Stimulated activated CD4-positive, alpha-beta T cell treated with anti-CD3 and anti-CD28 coated beads, Interleukin-1b, Interleukin-23, amount 100 ng/mL, for 4 hours (primary cell): Measurements from ENCODE around the gene C1QTNF3.
"Not testable (repeated sequence)": the region's sequence is repeated elsewhere in the genome, so short reads cannot be mapped to it uniquely, and the experiment has no call there.

Source experiments
- DNase-seq, 2 donors: peaks; one replicate each; pipeline ENCODE4 v3.0.0-alpha.2; 2020; ENCODE audit warnings: low read depth in 2 of 2

C1QTNF3 gene, protein sequence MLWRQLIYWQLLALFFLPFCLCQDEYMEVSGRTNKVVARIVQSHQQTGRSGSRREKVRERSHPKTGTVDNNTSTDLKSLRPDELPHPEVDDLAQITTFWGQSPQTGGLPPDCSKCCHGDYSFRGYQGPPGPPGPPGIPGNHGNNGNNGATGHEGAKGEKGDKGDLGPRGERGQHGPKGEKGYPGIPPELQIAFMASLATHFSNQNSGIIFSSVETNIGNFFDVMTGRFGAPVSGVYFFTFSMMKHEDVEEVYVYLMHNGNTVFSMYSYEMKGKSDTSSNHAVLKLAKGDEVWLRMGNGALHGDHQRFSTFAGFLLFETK

DNA sequence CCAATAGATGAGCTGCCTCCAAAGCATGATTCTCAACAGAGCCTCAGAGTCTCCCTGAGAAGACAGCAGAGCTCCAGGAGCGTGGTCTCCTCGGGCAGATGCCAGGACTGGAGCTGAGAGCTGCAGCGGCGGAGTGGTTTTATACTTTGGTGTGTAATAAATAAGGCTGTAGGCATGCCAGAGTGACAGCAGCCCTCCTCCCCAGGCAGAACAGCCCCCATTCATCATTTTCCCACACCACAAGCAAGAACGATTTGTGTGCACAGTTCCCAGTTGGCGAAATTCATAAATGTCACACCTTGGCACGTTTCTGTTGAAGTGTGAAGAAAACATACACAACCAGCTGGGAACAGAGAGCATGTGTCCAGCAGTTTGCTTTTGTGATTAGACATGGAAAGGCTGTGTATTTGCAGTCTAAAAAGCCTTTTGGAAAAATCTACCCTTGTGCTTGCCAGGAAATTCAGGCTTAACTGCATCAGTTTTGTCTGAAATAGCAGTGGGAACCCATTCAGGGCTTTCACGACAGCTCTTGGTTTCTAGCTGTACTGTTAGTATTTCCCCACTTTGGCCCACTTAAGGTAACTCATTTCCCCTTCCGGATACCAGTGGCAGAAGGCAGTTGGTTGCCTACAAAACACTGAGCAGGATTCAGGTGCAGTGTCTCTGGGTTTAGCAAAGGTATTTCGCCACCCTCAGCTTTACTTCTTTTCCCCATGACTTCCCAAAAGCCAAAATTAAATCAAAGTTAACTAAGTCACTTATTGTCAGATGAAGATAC lies at the start of gene C1QTNF3:
C1QTNF3 (minus strand) TSS at position 115 of the 778 bp plus-strand sequence; CDS start at position 27, 88 bp downstream.
- DNase-seq, result no peak

DNA sequence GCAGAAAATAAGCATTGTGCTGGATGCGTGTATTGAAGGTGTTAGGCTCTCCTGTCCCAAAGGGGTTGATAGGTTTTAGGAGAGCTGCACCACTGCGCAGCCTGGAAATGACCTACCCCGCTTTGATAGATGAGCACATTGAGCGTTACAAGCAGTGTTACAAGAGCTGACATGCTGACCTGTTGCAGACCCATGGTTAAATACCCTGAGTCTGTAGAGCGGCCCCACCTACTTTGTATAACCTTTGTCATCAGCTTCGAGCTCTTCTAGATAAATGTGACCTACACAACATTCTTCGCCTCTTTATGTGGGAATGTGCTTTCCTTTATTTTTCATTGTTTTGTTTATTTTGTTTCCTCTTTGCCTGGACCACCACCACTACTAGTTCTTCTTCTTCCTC lies 48.0 kb upstream of the C1QTNF3 start:
- DNase-seq, result not testable (repeated sequence)

DNA sequence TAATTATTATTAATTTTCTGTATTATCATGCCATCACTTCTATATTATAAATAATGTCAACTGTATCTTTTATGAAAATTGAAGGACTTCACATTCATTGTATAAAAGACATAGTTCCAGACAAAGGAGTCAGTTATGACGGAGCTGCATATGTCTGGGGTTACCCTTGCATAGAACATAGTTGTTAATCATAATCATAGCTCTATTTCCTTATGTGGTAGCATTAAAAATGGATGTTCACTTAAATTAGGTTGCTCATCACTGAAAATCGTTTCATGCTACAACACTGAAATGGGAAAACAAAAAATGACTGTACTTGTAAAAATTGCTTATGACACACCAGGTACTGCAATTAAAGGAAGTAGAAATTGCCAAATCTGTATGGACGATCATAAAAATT lies 46.8 kb upstream of the C1QTNF3 start:
- not testable (repeated sequence) for DNase-seq

DNA sequence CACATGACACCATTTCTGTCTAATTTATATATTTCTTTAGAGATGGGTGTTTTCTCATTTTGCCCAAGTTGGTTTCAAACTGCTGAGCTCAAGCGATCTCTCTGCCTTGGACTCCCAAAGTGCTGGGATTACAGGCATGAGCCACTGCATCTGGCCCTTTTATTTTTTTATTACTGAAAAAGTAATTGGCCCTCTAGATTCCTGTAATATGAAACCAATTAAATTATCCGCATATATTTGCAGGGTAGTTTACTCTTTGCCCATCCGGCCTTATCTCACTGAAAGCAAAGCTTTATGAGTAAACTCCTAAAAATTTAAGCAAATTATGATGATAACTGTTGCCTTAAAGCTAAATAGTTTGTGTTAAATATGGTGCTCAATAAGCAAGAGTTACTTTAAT lies 44.7 kb upstream of the C1QTNF3 start:
- not testable (repeated sequence) for DNase-seq

DNA sequence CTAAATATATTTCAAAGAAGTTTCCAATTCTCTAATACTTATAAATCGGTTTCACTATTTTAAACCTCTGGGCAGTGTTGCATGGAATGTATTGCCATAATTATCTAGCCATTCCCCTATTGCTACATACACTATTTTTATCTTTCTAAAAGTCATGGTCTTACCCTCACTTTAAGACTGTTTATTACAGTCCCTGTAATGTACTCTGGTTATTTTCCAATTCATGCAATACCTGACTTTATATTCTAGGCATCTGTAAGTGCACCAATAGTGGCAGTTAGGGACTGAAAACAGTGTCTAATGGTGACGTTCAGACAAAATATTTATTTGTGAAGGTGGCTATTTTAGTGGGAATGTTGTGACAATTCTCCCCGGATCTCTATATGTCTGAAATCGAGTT lies 40.9 kb upstream of the C1QTNF3 start:
- DNase-seq, result not testable (repeated sequence)

DNA sequence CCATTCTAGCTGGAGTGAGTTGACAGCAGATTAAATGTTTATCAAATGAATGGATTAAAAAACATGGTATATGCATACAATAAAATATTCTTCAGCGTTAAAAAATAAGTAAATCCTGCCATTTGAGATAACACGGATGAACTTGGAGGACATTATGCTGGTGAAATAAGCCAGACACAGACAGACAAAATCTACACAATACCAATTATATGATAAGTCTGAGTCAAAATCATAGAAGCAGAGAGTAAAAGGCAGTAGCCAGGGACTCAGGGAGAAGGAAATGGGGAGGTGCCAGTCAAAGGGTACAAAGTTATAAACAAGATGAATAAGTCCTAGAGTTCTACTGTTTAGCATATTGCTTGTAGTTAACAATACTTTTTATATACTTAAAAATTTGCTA lies 36.5 kb upstream of the C1QTNF3 start:
- not testable (repeated sequence) for DNase-seq

DNA sequence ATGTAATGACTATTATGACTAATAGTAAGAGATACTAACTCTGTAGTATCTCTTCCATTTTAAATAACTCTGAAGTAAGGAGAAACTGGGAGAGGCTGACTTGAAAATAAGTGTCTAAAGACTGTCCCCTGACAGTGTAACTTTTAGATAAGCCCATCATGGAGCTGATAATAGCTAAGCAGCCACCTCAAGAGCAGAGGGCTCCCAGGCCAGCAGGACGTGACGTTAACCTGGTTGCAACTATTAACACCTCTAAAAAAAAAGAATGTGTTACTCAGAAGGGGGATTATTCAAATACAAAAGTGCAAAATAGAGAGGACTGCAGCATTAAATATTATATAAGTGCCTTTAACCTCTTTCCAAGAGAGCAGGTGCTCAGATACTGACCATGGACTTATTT lies 34.6 kb upstream of the C1QTNF3 start:
- DNase-seq, result not testable (repeated sequence)

DNA sequence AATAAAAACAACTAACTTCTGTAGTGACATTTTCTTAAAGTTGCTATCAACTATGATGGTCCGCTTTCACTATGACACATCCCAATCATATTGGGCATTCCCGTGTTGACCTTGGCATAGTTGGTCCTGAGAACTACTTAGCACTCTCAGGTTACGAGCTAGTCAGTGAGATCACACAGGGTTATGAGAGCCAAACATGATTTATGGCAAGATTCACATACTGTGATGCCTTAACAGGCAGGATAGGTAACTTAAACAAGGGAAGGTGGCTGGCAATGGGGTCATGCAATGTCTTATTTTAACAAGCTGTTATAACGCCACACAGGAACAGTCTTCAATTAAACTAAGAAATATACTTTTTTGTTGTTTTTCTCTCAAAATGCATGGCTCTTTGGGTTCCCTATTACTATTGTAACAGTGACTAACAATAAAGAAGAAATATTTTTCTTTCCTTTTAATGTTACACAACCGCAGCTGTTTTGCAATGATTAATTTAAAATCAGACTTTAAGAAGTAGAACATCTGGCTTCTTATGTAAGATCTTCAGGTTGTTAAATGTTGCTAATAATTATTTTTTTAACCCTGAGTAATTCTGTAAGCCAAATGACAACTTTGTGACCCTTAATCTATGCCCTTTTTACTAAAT lies 33.8 kb upstream of the C1QTNF3 start:
- DNase-seq, result not testable (repeated sequence)

DNA sequence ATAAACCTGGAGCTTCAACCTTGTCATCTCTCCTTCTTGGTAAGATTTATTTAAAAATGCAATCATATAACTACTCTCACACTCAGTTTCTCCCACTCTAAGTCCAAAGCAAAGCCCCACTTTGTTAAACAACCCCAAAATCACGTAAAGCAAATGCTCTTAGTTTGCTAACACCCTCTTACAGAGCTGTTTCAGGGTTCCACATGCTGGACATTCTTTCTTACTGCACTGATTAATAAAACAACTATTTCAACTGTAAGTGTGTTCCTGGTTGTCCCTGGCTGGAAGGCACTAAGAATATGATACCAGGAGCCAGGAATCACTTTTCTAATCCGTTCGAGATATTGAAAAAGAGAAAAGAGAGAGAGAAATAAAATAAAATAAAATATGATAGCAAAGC lies 31.5 kb upstream of the C1QTNF3 start:
- not testable (repeated sequence) for DNase-seq

DNA sequence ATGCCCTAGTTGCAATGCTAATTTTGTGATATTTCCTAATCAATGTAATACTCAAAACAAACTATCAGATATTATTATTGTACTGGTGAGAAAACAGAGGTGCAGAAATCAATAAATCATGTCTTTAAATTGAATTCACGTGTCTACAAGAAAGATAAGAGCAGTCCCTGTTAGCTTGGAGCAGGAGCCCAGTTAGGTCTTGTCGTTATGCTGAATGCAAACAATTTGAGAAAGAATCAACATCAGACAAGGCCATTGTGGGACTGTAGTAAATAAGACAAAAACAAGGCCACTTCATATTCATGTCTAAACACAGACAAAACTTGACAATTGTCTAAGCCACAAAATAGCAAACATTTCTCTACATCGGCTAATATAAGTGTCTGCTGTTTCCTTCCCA lies 31.1 kb upstream of the C1QTNF3 start:
- not testable (repeated sequence) for DNase-seq

DNA sequence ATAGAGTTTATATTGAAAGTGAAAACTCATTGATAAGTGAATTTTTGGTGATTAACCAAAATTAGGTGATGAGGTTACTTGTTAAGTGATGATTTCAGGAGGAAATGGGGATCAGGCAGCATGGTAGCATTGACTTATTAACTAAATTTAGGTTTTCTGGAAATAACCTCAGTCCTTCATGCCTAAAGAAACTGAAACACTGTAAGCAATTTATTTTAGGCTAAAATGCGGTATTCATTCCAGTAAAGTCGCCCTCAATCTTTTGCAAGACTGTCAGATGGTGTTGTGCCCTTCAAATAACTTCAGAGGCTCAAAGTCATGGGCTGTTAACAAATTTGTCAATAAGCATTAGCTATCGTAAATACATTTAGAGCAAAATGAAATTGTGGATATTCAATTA lies 27.6 kb upstream of the C1QTNF3 start:
- not testable (repeated sequence) for DNase-seq

DNA sequence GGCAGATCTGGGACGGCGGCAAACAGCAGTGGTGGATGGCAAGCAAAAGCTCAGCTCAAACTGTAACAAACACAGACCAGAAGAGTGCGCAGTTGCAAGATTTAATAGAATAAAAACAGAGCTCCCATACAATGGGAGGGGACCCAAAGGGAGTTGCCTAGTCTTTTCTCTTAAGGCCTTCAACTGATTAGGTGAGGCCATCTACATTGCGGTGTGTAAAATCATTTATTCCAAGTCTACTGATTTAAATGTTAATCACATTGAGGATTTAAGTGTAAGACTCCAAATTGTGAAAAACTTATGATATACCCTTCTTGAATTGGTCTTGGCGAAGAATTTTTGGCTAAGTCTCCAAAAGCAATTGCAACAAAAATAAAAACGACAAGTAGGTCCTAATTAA lies 21.6 kb upstream of the C1QTNF3 start:
- no peak for DNase-seq

DNA sequence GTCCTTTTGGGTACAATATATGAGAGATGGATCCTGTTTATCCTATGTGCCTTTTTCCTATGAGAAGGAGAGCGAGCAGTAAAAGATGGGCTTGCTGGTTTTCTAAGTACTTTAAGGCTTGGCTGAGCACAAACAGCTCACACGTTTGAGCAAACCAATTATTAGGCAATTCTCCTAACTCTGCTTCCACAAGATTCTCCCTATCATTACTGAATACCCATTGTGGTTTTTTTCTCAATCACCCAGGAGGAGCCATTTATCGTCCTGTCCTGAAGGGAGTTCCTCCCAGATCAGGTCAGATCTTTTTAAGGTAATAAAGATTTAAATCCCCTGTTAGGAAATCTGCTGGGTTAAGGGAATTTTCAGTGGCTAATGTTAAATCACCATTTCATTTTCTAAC lies 19.4 kb upstream of the C1QTNF3 start:
- DNase-seq, result no peak

DNA sequence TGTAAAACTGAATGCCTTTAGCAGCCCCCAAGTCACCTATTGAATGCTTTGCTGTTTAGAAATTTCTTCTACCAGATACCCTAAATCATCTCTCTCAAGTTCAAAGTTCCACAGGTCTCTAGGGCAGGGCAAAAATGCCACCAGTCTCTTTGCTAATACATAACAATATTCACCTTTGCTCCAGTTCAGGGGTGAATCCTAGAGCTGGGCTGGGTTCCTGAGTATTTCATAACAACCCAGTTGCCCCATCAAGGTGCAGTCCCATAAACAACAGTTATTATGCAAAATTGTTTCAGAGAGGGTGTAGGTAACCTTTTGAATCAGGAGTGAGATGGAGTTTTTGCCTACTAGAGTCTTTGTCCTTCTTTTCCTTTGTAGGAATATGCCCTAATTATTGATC lies 19.0 kb upstream of the C1QTNF3 start:
- DNase-seq, result no peak

DNA sequence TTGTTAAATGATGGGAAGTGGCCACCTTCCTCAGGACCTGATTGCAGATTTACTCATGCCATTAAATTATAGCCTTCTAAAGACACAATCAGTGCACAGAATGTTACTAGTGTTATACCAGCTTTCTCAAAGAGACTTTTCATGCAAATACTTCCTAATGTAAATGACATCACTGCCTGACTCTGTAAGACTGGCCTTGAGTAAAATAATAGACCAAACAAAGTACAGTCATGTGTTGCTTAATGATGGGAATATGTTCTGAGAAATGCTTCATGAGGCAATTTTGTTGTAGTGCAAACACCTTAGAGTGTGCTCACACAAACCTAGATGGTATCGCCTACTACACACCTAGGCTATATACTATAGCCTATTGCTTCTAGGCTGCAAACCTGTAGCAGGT lies 17.0 kb upstream of the C1QTNF3 start:
- no peak for DNase-seq

DNA sequence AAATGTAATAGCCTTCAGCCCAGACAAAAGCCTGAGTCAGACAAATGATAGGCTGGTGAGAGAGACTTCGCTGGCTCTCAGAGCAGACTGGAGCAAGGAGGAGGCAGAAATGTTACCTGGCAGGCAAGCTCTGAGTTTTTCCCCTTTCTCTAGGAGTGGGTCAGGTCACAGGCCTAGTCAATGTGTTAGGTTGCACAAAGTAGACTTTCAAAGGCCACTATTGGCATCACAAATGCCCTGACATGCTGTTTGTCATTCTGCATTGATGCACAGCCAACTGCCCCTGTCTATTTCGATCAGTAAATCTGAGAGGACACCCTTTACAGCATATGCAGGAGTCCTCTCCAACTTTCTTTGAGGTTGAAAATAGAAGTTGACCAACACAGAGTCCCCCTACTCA lies 15.5 kb upstream of the C1QTNF3 start:
- no peak for DNase-seq

DNA sequence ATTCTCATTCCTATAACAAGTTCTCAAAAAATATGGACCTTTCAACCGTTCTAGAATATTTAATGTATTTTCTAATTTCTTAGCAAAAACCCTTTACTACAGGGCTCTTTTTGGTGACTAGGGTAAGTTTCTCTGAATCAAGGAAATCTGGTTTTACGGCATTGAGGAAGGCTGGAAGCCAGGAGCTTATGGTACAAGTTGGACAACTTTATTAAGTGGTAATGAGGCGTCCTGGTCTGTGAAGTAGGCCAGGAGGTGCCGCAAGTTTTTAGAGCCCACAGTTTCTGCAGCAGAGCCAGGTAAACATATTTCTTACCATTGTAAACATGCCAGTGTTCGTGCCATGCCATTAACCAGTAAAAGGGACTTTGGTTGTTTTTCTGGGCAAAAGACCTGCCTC lies 14.6 kb upstream of the C1QTNF3 start:
- DNase-seq, result no peak

DNA sequence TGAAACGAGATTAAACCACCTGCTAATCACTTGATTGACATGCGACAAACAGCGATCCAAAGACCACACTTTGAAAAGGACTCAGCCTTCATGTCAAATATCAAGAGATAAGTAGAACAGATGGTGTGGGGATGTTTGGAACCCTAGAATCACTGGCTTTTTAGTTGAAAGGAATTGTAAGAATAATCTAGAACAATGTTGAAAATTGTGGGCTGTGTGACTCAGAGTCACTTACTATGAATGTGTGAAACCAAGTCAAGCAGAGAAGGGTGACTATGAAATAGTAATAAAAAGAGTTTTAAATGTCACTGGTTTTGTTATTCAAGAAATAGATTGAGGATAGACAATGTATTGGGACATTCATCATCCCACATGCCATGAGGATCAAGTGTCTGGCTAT lies 14.1 kb upstream of the C1QTNF3 start:
- no peak for DNase-seq

DNA sequence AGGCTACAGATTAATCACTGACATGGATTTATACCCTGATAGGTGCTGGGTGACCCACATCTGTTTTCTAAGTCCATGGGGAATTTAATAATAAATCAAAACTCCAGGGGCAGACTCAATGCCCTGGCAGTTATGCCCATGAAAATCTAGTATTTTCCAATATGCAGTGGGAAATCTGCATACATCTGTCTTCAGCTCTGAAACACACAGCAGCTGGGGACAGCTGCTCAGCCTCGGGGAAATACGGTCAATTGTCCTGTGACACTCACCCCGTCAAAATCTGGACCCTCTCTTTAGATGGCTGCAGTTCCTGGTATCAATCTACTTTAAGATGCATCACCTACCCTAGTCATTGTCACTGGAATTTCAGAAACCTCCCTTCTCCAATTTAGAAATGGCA lies 12.7 kb upstream of the C1QTNF3 start:
- DNase-seq, result no peak

DNA sequence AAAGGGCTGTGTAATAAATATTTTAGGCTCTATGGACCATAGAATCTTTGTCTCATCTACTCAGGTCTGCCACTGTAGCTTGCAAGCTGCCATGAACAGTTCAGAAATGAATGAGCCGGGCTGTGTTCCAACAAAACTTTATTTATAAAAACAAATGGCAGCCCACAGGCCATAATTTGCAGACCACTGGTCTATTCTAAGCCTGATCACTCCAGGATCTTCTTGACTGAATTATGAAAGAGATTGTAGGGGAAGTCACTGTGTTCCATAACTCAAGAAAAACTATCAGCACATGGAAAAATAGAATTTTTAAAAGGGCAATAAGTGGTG lies 11.4 kb upstream of the C1QTNF3 start:
- no peak for DNase-seq

DNA sequence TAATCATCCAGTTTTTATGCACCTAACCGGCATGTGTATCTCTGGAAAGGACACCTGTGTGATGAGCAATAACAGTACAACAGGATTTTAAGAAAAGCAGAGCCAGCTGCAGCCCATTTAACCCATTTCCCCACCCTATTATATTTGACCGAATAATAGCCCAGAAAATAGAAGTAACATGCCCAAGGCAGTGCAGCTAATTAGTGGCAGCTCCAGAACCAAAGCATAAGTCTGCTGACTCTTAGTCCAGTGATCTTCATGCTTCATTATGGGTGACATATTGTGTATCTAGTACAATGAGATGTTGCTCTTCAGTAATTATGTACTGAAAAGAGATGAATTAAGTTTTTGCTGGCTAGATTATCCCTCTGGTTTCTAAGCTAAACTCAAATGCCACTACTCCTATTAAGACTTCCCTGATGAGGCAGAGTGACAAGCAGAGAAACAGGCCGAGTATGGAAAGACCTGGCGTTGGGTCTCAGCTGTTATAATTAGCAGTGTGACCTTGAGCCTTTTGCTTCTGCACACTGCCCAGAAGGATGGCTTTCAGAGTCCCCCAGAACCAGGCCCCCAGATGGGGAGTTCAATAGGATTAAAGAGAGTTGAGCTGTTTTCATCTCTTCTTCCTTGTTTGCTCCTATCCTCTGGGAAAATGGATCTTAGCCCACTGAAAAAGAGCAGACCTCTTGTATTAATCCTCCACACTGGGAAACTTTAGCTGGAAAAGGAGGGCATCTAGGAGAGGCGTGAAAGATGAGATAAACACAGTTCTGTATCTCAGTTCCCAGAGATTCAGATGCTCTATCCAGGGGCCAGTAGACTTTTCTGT lies 10.8 kb upstream of the C1QTNF3 start:
- no peak for DNase-seq

DNA sequence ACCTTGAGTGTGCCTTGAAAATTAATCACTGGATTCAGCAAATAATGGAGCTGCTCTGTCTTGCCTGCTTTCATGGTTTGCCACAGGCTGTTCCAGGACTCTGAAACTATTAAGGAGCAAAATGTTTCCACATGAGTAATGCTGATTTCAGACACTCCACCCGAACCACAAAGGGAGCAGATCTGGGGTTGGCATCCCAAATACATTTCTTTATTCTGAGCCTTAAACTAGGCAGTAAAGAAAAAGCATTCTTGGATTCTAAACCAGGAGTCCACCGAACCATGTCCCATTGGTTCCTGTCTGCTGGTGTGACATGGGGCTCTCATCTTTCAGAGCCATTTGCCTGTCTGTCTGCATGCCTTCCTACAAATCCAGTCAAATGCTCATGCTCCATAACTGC lies 10.1 kb upstream of the C1QTNF3 start:
- no peak for DNase-seq
